Bronchial epithelial cell (primary cell): Measurements from ENCODE around the gene ORC3. TPM values are rescaled to one million over a fixed set of nuclear protein-coding genes. Genes with fewer than 3 reads are reported as not detected.

Source experiments
- DNase-seq: peaks from one replicate; pipeline ENCODE4 v3.0.0-alpha.2; 2010; ENCODE audit warnings: low read depth
- FAIRE-seq: peaks from 2 replicates; lab custom pipeline; 2011; peaks lifted over from hg19 to GRCh38; lab: Jason Lieb, UNC
- H3K27me3 ChIP-seq: 2 replicates; pipeline ENCODE4 v1.5.1; 2011; ENCODE audit warnings: low read length; ENCODE audit not compliant: control insufficient read depth, insufficient read depth
- H3K36me3 ChIP-seq: 2 replicates; pipeline ENCODE4 v1.5.1; 2011; ENCODE audit warnings: low read length; ENCODE audit not compliant: control insufficient read depth, insufficient read depth
- H3K4me3 ChIP-seq: 2 replicates; pipeline ENCODE4 v1.5.1; 2011; ENCODE audit warnings: mild to moderate bottlenecking, low read depth, low read length, control low read depth
- total RNA-seq: library from RNA; depleted of rRNA; stranded (reverse); fragments of >200 nt; gene quantifications from 2 replicates; pipeline ENCODE4 v1.2.1, GENCODE V29; 2014
- TF ChIP-seq, protein P1 (sequence below): IDR thresholded peaks from 2 replicates; pipeline ENCODE4 v1.5.1; 2011; ENCODE audit warnings: mild to moderate bottlenecking, moderate library complexity, low read length, control low read depth, inconsistent platforms; ENCODE audit not compliant: insufficient read depth, severe bottlenecking

ORC3 gene
- total RNA-seq = 11.0 and 11.1 TPM in 2 replicates

DNA sequence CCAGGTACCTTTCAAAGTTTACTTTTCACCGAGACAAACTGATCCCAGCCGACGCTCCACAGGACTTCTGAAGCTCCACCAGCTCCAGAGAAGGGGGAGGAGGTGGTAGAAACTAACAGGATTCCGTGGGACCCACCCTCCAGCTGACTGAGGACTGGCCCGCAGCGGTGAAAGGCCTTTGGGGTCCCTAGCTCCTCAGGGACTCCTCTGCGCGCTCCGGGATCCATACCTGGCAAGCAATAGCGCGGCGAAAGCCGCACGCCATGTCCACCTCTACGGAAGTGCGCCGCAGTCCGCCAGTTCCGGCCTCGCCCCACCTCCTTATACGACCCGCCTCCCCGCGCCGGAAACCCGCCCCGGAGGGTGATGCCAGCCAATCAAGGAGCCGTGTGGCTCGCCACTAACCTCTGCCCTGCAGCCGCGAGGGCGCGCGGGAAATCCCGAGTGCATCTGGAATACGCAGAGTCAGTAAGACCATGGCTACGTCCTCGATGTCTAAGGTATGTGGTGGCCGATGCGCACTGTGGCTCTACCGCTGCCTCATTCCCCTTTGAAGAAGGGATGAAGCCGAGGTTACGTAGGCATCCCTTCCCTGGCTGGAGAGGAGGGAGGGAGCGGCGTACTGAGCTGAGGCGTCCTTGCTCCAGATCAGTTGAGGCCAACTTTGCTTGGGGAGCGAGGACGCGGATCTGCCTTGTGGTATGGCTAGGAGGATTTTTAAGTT is at the start of gene ORC3, which contains the start of gene RARS2:
ORC3 (plus strand) TSS at position 443 of the 724 bp plus-strand sequence; CDS start at position 477, 34 bp downstream.
RARS2 (minus strand) TSS at position 295 of the 724 bp plus-strand sequence; CDS start at position 265, 30 bp downstream.
- TF ChIP-seq, protein P1, sequence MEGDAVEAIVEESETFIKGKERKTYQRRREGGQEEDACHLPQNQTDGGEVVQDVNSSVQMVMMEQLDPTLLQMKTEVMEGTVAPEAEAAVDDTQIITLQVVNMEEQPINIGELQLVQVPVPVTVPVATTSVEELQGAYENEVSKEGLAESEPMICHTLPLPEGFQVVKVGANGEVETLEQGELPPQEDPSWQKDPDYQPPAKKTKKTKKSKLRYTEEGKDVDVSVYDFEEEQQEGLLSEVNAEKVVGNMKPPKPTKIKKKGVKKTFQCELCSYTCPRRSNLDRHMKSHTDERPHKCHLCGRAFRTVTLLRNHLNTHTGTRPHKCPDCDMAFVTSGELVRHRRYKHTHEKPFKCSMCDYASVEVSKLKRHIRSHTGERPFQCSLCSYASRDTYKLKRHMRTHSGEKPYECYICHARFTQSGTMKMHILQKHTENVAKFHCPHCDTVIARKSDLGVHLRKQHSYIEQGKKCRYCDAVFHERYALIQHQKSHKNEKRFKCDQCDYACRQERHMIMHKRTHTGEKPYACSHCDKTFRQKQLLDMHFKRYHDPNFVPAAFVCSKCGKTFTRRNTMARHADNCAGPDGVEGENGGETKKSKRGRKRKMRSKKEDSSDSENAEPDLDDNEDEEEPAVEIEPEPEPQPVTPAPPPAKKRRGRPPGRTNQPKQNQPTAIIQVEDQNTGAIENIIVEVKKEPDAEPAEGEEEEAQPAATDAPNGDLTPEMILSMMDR = no peak
- no peak for FAIRE-seq
- no peaks in the 10 kb centered on the region for H3K36me3 ChIP-seq

DNA sequence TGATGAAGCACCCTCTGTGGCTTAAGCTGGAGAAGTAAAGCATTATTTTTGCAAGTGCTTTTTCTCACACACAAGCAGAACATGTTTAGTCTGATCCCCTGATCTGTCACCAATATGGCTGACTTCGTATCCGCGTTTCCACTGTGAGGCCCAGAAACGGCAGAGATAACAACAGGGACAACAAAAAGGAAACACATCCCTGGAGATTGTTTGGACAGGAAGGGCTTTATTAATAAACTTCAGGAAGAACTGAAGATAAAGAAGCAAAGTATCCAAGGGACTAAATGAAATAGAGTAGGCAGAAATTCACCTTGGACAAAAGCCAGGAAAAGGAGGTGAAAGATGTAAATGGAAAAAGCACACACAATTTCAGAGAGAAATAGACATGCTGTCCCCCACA is 49.4 kb upstream of the ORC3 start:
- H3K27me3 ChIP-seq = no peaks in the 10 kb centered on the region
- H3K36me3 ChIP-seq = peaks cover 11% of the 10 kb centered on the region
- DNase-seq (no peak), FAIRE-seq (no peak)
- TF ChIP-seq, protein P1 = no peak
- no peak overlapping the region for H3K4me3 ChIP-seq

More for the DNA sequence above, at the start of gene ORC3, which contains the start of gene RARS2:
- Histone ChIP-seq H3K4me3 (peak within 1 kb of the TSS; percentile 45), H3K27me3 (no peaks in the 10 kb centered on the region)
- DNase-seq = peak; percentile 91

DNA sequence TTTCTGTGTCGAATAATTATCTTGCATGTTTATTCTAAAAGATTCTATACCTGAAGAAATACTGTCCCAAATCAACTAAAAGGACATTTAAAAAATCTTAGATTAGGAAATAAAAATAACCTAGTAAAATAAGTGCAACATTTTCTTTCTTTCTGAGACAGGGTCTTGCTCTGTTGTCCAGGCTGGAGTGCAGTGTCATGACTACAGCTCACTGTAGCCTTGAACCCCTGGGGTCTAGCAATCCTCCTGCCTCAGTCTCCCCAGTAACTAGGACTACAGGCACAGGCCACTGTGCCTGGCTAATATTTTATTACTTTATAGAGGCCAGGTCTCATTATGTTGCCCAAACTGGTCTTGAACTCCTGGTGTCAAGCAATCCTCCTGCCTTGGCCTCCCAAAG is 48.9 kb upstream of the ORC3 start:
- no peak for FAIRE-seq
- Histone ChIP-seq H3K36me3 (peaks cover 11% of the 10 kb centered on the region), H3K27me3 (no peaks in the 10 kb centered on the region), H3K4me3 (no peak overlapping the region)
- TF ChIP-seq, protein P1 = no peak
- DNase-seq = no peak

DNA sequence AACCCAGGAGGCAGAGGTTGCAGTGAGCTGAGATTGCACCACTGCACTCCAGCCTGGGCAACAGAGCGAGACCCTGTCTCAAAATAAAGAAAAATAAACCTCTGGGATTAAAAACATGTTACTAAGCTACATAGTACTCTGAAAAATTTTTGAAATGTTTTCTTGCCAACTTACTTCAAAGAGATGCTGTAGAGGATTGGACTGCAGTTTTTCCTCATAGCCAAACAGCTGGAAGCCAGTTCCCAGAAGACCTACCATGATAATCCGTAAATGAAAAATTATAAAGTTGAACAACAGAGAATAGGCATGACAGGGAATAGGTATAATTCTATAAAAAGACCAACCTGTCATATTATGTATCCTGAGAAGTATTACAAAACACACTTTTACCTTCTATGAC is 48.2 kb upstream of the ORC3 start:
- FAIRE-seq (no peak), DNase-seq (no peak)
- no peak overlapping the region for H3K4me3 ChIP-seq
- no peaks in the 10 kb centered on the region for H3K27me3 ChIP-seq
- peaks cover 11% of the 10 kb centered on the region for H3K36me3 ChIP-seq
- TF ChIP-seq, protein P1 = no peak

DNA sequence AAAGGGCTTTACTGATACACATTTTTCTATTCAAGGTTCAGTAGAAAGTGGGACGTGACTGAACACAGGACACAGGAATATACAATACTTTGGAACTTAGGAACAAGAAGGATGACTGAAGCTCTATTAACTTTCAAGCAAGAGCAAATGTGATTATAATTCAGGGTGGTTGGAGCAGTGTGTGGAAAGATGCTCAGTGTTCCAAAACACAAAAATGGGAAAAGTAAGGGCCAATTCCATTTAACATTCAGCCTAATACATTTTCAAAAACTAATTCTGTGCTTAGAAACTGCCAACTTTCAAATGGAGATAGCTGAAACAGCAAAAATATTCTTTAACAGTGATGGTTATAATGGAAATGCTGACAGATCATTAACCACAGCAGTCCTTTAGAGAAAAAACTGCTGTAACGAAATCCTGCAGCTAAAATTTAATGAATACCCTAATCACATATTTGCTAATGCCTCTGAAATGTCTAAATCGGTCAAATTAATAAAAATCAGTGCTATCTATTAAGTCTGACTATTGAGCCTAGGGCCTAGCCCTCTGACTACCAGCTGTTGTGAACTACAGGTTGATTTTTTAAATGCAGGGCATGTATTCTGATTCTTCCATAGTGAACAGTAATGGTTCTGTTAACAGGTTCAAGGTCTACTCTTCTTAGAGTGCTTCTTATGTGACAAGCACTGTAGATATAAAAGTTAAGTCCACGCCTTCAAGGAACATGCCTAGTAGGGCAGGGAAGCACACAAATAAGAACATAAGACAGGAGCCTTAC is 46.0 kb upstream of the ORC3 start:
- Histone ChIP-seq H3K4me3 (no peak overlapping the region), H3K27me3 (no peaks in the 10 kb centered on the region), H3K36me3 (peaks cover 11% of the 10 kb centered on the region)
- no peak for FAIRE-seq
- no peak for DNase-seq
- TF ChIP-seq, protein P1 = no peak
